Mesenchymal stem cell (in vitro differentiated cells and primary cell): ENCODE data around the gene ZNF263.
A peak's percentile ranks its signal among the peaks of the same experiment; 100 is the strongest.

Experiments
- DNase-seq: peaks from one replicate; pipeline ENCODE4 v3.0.0-alpha.2; 2013
- H2AFZ ChIP-seq: one replicate; pipeline ENCODE4 v1.6.1; 2013; ENCODE audit warnings: low read depth, mild to moderate bottlenecking, control low read depth, inconsistent platforms, low read length, moderate library complexity
- H2AK5ac ChIP-seq: 2 replicates; pipeline ENCODE4 v1.6.1; 2013; ENCODE audit warnings: low read length, moderate library complexity, mild to moderate bottlenecking, inconsistent platforms; ENCODE audit not compliant: severe bottlenecking
- H2BK120ac ChIP-seq: one replicate; pipeline ENCODE4 v1.6.1; 2013; ENCODE audit warnings: low read depth, mild to moderate bottlenecking, inconsistent platforms, low read length, moderate library complexity
- H2BK12ac ChIP-seq, 2 experiments: one replicate each; pipeline ENCODE4 v1.6.1; 2013; ENCODE audit warnings: inconsistent platforms in 2 of 2, low read length in 2 of 2, mild to moderate bottlenecking in 2 of 2, moderate library complexity in 2 of 2, control low read depth in 1 of 2
- H2BK15ac ChIP-seq: one replicate; pipeline ENCODE4 v1.6.1; 2013; ENCODE audit warnings: mild to moderate bottlenecking, low read depth, inconsistent platforms; ENCODE audit not compliant: poor library complexity, severe bottlenecking
- H2BK5ac ChIP-seq: 2 replicates; pipeline ENCODE4 v1.6.1; 2013; ENCODE audit warnings: low read depth, mild to moderate bottlenecking, low read length, control low read depth, inconsistent platforms; ENCODE audit not compliant: poor library complexity, severe bottlenecking
- H3K14ac ChIP-seq, 2 experiments: one replicate each; pipeline ENCODE4 v1.6.1; 2013; ENCODE audit warnings: inconsistent platforms in 2 of 2, low read length in 2 of 2, control low read depth in 1 of 2, mild to moderate bottlenecking in 1 of 2, moderate library complexity in 1 of 2
- H3K18ac ChIP-seq, 2 experiments: one replicate each; pipeline ENCODE4 v1.6.1; 2013; ENCODE audit warnings: inconsistent platforms in 2 of 2, low read length in 2 of 2, control low read depth in 1 of 2, low read depth in 1 of 2, mild to moderate bottlenecking in 1 of 2
- H3K23ac ChIP-seq, 2 experiments: one replicate each; pipeline ENCODE4 v1.6.1; 2013; ENCODE audit warnings: inconsistent platforms in 2 of 2, low read length in 2 of 2, mild to moderate bottlenecking in 2 of 2, moderate library complexity in 2 of 2, control low read depth in 1 of 2
- H3K27ac ChIP-seq: 2 replicates; pipeline ENCODE4 v1.5.1; 2013; ENCODE audit warnings: mild to moderate bottlenecking, moderate library complexity, low read length, control low read depth, inconsistent platforms; ENCODE audit not compliant: poor library complexity, severe bottlenecking
- H3K27me3 ChIP-seq, 2 experiments: 2 replicates each; pipeline versions ENCODE4 v1.6.1 to v1.7.0; 2013; ENCODE audit warnings: low read length in 2 of 2, mild to moderate bottlenecking in 2 of 2, moderate library complexity in 2 of 2, control low read depth in 1 of 2, inconsistent platforms in 1 of 2; ENCODE audit not compliant: control insufficient read depth in 1 of 2, insufficient read depth in 1 of 2
- H3K36me3 ChIP-seq, 2 experiments: 2 replicates each; pipeline versions ENCODE4 v1.6.1 to v1.7.0; 2013; ENCODE audit warnings: low read length in 2 of 2, control low read depth in 1 of 2, inconsistent platforms in 1 of 2, low read depth in 1 of 2, mild to moderate bottlenecking in 1 of 2; ENCODE audit not compliant: insufficient read depth in 2 of 2, control insufficient read depth in 1 of 2
- H3K4ac ChIP-seq, 2 experiments: one replicate each; pipeline ENCODE4 v1.6.1; 2013; ENCODE audit warnings: inconsistent platforms in 2 of 2, low read length in 2 of 2, mild to moderate bottlenecking in 2 of 2, moderate library complexity in 2 of 2, control low read depth in 1 of 2, low read depth in 1 of 2
- H3K4me1 ChIP-seq: 2 replicates; pipeline ENCODE4 v1.6.1; 2013; ENCODE audit warnings: low read depth, low read length, control low read depth; ENCODE audit not compliant: control insufficient read depth, insufficient read depth
- H3K4me2 ChIP-seq: 2 replicates; pipeline ENCODE4 v1.6.1; 2013; ENCODE audit warnings: low read length, mild to moderate bottlenecking, inconsistent platforms; ENCODE audit not compliant: poor library complexity, severe bottlenecking
- H3K4me3 ChIP-seq, 2 experiments: 2 replicates each; pipeline versions ENCODE4 v1.5.1 to v1.7.0; 2013; ENCODE audit warnings: low read length in 2 of 2, mild to moderate bottlenecking in 2 of 2, control low read depth in 1 of 2, low read depth in 1 of 2; ENCODE audit not compliant: insufficient read depth in 1 of 2
- H3K79me1 ChIP-seq: replicated peaks from 2 replicates; pipeline ENCODE4 v1.6.1; 2013; ENCODE audit warnings: mild to moderate bottlenecking, control low read depth, low read length, inconsistent platforms; ENCODE audit not compliant: poor library complexity, severe bottlenecking
- H3K9ac ChIP-seq: 2 replicates; pipeline ENCODE4 v1.7.0; 2013; ENCODE audit warnings: mild to moderate bottlenecking, low read length, moderate library complexity
- H3K9me3 ChIP-seq: 2 replicates; pipeline ENCODE4 v1.7.0; 2013; ENCODE audit warnings: mild to moderate bottlenecking, low read length; ENCODE audit not compliant: control insufficient read depth
- H4K8ac ChIP-seq: one replicate; pipeline ENCODE4 v1.6.1; 2013; ENCODE audit warnings: inconsistent platforms, mild to moderate bottlenecking, low read length, moderate library complexity
- H4K91ac ChIP-seq: one replicate; pipeline ENCODE4 v1.6.1; 2013; ENCODE audit warnings: mild to moderate bottlenecking, low read length, inconsistent platforms
- WGBS: methylation state at CpG from one replicate; pipeline ENCODE4 v1.1.7; 2013; ENCODE audit warnings: mixed read lengths; 5-methylcytosine and 5-hydroxymethylcytosine counted together

Gene ZNF263

DNA sequence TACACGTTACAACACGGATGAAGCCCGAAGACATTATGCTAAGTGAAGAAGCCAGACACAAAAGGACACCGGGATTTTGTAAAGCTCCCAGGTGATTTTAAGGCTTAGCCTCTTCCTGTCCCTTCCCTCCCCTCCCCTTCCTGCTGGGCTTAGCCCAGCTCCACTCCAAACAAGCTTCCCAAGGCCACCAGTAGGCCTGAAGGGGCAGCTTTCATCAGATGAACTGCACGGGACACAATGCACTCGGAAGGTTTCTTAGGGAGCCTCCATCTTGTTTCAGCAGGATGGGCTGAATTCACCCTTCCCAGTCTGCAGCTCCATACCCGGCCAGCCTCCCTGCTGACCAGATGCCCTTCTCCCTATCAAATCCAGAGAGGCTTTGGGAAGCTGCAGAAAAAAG lies 37.3 kb upstream of the ZNF263 start:
- no peaks in the 10 kb centered on the region for H3K79me1 ChIP-seq
- H3K4me1 ChIP-seq: no peaks in the 10 kb centered on the region
- H3K18ac ChIP-seq: no peak overlapping the region

DNA sequence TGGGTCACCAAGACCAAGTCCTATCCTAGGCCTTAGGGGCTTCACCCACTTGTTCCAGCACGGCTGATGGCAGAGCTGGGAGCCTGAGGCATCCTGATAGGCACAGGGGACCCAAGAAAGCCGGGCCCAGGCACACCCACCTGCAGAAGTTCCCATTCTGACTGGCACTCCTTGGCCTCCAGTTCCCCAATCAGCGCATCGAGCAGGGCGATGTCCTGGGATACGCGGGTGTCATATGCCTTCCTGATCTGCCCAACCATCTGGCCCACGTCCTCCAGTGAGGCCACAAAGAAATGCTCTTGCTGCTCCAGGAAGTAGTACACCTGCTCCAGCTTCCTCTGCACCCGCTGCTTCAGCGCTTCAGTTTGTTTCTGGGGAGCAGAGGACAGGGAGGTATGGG lies 36.4 kb upstream of the ZNF263 start:
- Histone ChIP-seq H2AFZ (no peak overlapping the region), H3K9ac (no peak overlapping the region)
- 84% methylated on average over 10 of the region's 10 CpGs for WGBS

More for the DNA sequence above, 37.3 kb upstream of the ZNF263 start:
- no peak overlapping the region for H2BK120ac ChIP-seq
- H3K36me3 ChIP-seq: no peaks in the 10 kb centered on the region
- H2BK5ac ChIP-seq: no peak overlapping the region
- no peak overlapping the region for H2AK5ac ChIP-seq
- no peak overlapping the region for H3K14ac ChIP-seq
- no peak overlapping the region for H3K23ac ChIP-seq
- H2BK12ac ChIP-seq: no peak overlapping the region
- H2AFZ ChIP-seq: no peak overlapping the region
- no peak overlapping the region for H3K9ac ChIP-seq
- H4K8ac ChIP-seq: peak overlapping the region; percentile 24
- H2BK15ac ChIP-seq: no peak overlapping the region
- WGBS: 78% methylated on average over 7 of the region's 7 CpGs
- H3K4ac ChIP-seq: no peak overlapping the region
- H3K27ac ChIP-seq: no peak overlapping the region
- no peaks in the 10 kb centered on the region for H3K9me3 ChIP-seq
- no peak overlapping the region for H3K4me3 ChIP-seq
- peaks cover 14 to 26% of the 10 kb centered on the region in 2 experiments for H3K27me3 ChIP-seq
- H4K91ac ChIP-seq: no peak overlapping the region
- H3K4me2 ChIP-seq: no peak overlapping the region
- DNase-seq: no peak

DNA sequence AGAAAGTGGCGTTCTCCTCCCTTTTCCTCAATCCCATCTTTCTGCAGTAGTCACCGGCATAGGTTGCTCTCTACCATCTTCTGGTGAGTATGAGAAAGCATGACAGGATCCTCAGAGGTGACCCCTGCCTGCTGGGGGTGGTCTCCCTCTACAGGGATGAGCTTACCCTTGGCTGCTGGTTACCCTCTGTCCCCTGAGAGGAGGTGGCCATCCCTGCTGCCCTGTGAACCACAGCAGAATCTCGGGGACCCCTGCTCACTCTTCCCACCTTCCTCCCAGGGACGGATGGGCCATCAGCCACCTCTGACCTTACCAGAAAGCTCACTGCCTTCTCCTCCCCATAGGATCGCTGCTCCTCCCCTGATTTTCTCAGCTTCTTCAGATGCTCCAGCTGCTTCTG lies 34.7 kb upstream of the ZNF263 start:
- H3K9ac ChIP-seq: no peak overlapping the region
- H2BK5ac ChIP-seq: no peak overlapping the region
- no peak overlapping the region for H3K4me3 ChIP-seq
- no peak overlapping the region for H2BK15ac ChIP-seq
- H3K79me1 ChIP-seq: no peaks in the 10 kb centered on the region
- no peaks in the 10 kb centered on the region for H3K36me3 ChIP-seq
- DNase-seq: no peak
- no peak overlapping the region for H2AFZ ChIP-seq
- no peak overlapping the region for H2AK5ac ChIP-seq
- no peak overlapping the region for H3K14ac ChIP-seq
- H3K9me3 ChIP-seq: no peaks in the 10 kb centered on the region
- no peaks in the 10 kb centered on the region for H3K4me1 ChIP-seq
- H2BK12ac ChIP-seq: no peak overlapping the region
- H3K23ac ChIP-seq: no peak overlapping the region
- H4K8ac ChIP-seq: no peak overlapping the region
- no peak overlapping the region for H2BK120ac ChIP-seq
- WGBS: 83% methylated on average over 5 of the region's 5 CpGs
- H4K91ac ChIP-seq: no peak overlapping the region
- H3K4me2 ChIP-seq: no peak overlapping the region
- H3K4ac ChIP-seq: no peak overlapping the region
- no peak overlapping the region for H3K27ac ChIP-seq
- H3K27me3 ChIP-seq: peaks cover 14 to 34% of the 10 kb centered on the region in 2 experiments
- H3K18ac ChIP-seq: no peak overlapping the region

More for the DNA sequence above, 36.4 kb upstream of the ZNF263 start:
- no peak overlapping the region for H2BK120ac ChIP-seq
- no peak overlapping the region for H2AK5ac ChIP-seq
- H4K91ac ChIP-seq: no peak overlapping the region
- no peak overlapping the region for H2BK5ac ChIP-seq
- H3K9me3 ChIP-seq: no peaks in the 10 kb centered on the region
- no peaks in the 10 kb centered on the region for H3K36me3 ChIP-seq
- no peak overlapping the region for H3K14ac ChIP-seq
- no peak overlapping the region for H3K4me2 ChIP-seq
- DNase-seq: no peak
- no peak overlapping the region for H4K8ac ChIP-seq
- no peak overlapping the region for H3K23ac ChIP-seq
- H2BK15ac ChIP-seq: no peak overlapping the region
- H3K4me1 ChIP-seq: no peaks in the 10 kb centered on the region
- H3K79me1 ChIP-seq: no peaks in the 10 kb centered on the region
- H2BK12ac ChIP-seq: no peak overlapping the region
- no peak overlapping the region for H3K18ac ChIP-seq
- H3K4me3 ChIP-seq: no peak overlapping the region
- no peak overlapping the region for H3K27ac ChIP-seq
- peaks cover 14 to 29% of the 10 kb centered on the region in 2 experiments for H3K27me3 ChIP-seq
- H3K4ac ChIP-seq: no peak overlapping the region

DNA sequence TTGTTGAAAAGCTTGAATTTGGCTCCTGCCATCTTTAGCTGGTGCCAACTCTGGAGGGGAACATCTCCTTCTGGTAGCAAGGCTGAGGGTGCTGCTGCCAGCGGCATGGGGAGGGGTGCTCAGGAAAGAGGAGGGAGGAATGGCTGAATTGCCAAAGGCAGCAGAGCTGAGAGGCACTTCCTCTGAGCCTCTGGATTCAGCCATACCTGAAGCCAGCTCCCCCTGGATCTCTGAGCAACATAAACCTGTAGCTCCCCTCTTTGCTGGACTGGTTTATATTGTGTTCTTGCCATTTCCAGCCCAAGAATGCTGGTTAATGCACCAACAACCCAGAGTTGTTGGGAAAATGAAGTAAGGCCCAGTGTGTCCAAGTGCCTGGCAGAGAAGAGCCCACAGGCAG lies 34.3 kb upstream of the ZNF263 start:
- Histone ChIP-seq H4K91ac (no peak overlapping the region), H3K27ac (no peak overlapping the region), H3K18ac (no peak overlapping the region), H3K27me3 (peaks cover 14 to 34% of the 10 kb centered on the region in 2 experiments), H3K36me3 (no peaks in the 10 kb centered on the region), H3K23ac (no peak overlapping the region), H3K4ac (no peak overlapping the region), H3K79me1 (no peaks in the 10 kb centered on the region), H4K8ac (no peak overlapping the region), H2AFZ (no peak overlapping the region), H2BK12ac (no peak overlapping the region), H3K4me2 (no peak overlapping the region), H3K14ac (no peak overlapping the region), H2BK15ac (no peak overlapping the region), H2BK120ac (no peak overlapping the region), H3K4me3 (no peak overlapping the region), H3K4me1 (no peaks in the 10 kb centered on the region), H3K9ac (no peak overlapping the region), H2BK5ac (no peak overlapping the region), H2AK5ac (no peak overlapping the region), H3K9me3 (no peaks in the 10 kb centered on the region)
- DNase-seq: no peak
- 50% methylated on average over 1 of the region's 1 CpG for WGBS
